Measurements from ENCODE around the gene RSL1D1.

DNA sequence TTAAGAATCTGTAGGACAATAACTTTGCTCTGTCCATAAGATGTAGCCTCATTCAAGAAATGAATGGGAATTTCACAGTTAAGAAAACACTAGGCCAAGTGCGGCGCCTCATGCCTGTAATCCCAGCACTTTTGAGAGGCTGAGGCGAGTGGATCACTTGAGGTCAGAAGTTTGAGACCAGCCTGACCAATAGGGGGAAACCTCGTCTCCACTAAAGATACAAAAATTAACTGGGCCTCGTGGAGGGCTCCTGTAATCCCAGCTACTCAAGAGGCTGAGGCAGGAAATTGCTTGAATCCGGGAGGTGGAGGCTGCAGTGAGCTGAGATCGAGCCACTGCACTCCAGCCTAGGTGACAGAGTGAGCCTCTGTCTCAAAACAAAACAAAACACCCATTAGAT, 19.9 kb upstream of the RSL1D1 start:
- TF ChIP-seq, protein P1, sequence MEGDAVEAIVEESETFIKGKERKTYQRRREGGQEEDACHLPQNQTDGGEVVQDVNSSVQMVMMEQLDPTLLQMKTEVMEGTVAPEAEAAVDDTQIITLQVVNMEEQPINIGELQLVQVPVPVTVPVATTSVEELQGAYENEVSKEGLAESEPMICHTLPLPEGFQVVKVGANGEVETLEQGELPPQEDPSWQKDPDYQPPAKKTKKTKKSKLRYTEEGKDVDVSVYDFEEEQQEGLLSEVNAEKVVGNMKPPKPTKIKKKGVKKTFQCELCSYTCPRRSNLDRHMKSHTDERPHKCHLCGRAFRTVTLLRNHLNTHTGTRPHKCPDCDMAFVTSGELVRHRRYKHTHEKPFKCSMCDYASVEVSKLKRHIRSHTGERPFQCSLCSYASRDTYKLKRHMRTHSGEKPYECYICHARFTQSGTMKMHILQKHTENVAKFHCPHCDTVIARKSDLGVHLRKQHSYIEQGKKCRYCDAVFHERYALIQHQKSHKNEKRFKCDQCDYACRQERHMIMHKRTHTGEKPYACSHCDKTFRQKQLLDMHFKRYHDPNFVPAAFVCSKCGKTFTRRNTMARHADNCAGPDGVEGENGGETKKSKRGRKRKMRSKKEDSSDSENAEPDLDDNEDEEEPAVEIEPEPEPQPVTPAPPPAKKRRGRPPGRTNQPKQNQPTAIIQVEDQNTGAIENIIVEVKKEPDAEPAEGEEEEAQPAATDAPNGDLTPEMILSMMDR (IDR thresholded peaks at IDR 0.05), result no peak
- no peak for TF ChIP-seq POLR2A (IDR thresholded peaks at IDR 0.05)
